WTC11 (cell line): ENCODE results near the gene NPY2R. TPM values are rescaled to one million over a fixed set of nuclear protein-coding genes. Genes with fewer than 3 reads are reported as not detected.

Experiments
- ATAC-seq: fragments of 200-7000 bp; cut with Tn5 transposase; 2 replicates; pipeline ENCODE4 v1.10.0; 2021; ENCODE audit warnings: mild to moderate bottlenecking, moderate library complexity
- CTCF ChIA-PET: fragments of 300-600 bp; sonication (Branson Sonifier 250); formaldehyde crosslinking; loops from one replicate; lab custom pipeline; 2021; ENCODE audit warnings: antibody characterized with exemption; lab: Charles Lee
- POLR2A ChIA-PET: fragments of 350-600 bp; sonication (Branson Sonifier 250); formaldehyde crosslinking; loops from one replicate; lab custom pipeline; 2021; ENCODE audit warnings: antibody characterized with exemption; lab: Charles Lee
- DNase-seq: peaks from one replicate; pipeline ENCODE4 v3.0.0; 2021; ENCODE audit warnings: low spot score
- H3K27ac Mint-ChIP-seq: 2 replicates; pipeline ENCODE4 v1.8.0; 2021; ENCODE audit warnings: mixed read lengths
- H3K27me3 Mint-ChIP-seq: 2 replicates; pipeline ENCODE4 v1.8.0; 2021; ENCODE audit warnings: low read depth, mild to moderate bottlenecking, moderate library complexity, mixed read lengths
- H3K36me3 Mint-ChIP-seq: 2 replicates; pipeline ENCODE4 v1.8.0; 2021; ENCODE audit warnings: mixed read lengths
- H3K4me1 Mint-ChIP-seq: 2 replicates; pipeline ENCODE4 v1.8.0; 2022; ENCODE audit warnings: mixed read lengths
- H3K4me3 Mint-ChIP-seq: 2 replicates; pipeline ENCODE4 v1.8.0; 2021; ENCODE audit warnings: mild to moderate bottlenecking, moderate library complexity, mixed read lengths
- H3K9me3 Mint-ChIP-seq: 2 replicates; pipeline ENCODE4 v1.8.0; 2021; ENCODE audit warnings: mixed read lengths
- EMX1 ChIP-seq: fragments of 250-450 bp; sonication (Bioruptor Pico); IDR thresholded peaks from 2 replicates; pipeline ENCODE4 v1.8.0; 2021; ENCODE audit warnings: mild to moderate bottlenecking
- ESRRA ChIP-seq: sonication (generic); formaldehyde crosslinking; IDR thresholded peaks from 2 replicates; pipeline ENCODE4 v1.8.1; 2022; ENCODE audit warnings: mild to moderate bottlenecking, missing genetic modification reagents, borderline replicate concordance
- ETV6 ChIP-seq: sonication (generic); formaldehyde crosslinking; IDR thresholded peaks from 2 replicates; pipeline ENCODE4 v1.8.1; 2022; ENCODE audit warnings: mild to moderate bottlenecking, missing genetic modification reagents
- FOXJ3 ChIP-seq: sonication (generic); formaldehyde crosslinking; IDR thresholded peaks from 2 replicates; pipeline ENCODE4 v1.9.0; 2021; ENCODE audit warnings: missing genetic modification reagents, mild to moderate bottlenecking, borderline replicate concordance
- GABPB1 ChIP-seq: sonication (generic); formaldehyde crosslinking; IDR thresholded peaks from 2 replicates; pipeline ENCODE4 v1.8.1; 2023; ENCODE audit warnings: mild to moderate bottlenecking, missing genetic modification reagents
- GRHL2 ChIP-seq: fragments of 250-450 bp; sonication (Bioruptor Pico); IDR thresholded peaks from 2 replicates; pipeline ENCODE4 v1.8.0; 2022; ENCODE audit warnings: mild to moderate bottlenecking, moderate library complexity; ENCODE audit not compliant: insufficient replicate concordance, severe bottlenecking
- JAZF1 ChIP-seq: fragments of 250-450 bp; sonication (Bioruptor Pico); IDR thresholded peaks from 2 replicates; pipeline ENCODE4 v1.9.0; 2021; ENCODE audit warnings: moderate library complexity, mild to moderate bottlenecking, inconsistent platforms
- NR3C1 ChIP-seq: sonication (generic); formaldehyde crosslinking; conservative IDR thresholded peaks from 2 replicates; pipeline ENCODE4 v1.8.1; 2023; ENCODE audit warnings: low read depth, mild to moderate bottlenecking, missing genetic modification reagents
- SP1 ChIP-seq: sonication (generic); formaldehyde crosslinking; conservative IDR thresholded peaks from 2 replicates; pipeline ENCODE4 v1.8.1; 2022; ENCODE audit warnings: missing genetic modification reagents
- TEAD4 ChIP-seq: sonication (generic); formaldehyde crosslinking; IDR thresholded peaks from 2 replicates; pipeline ENCODE4 v1.8.0; 2022; ENCODE audit warnings: mild to moderate bottlenecking, missing genetic modification reagents
- ZBTB21 ChIP-seq: sonication (generic); formaldehyde crosslinking; IDR thresholded peaks from 2 replicates; pipeline ENCODE4 v1.8.1; 2023; ENCODE audit warnings: mild to moderate bottlenecking, missing genetic modification reagents, borderline replicate concordance
- ZNF121 ChIP-seq: sonication (generic); formaldehyde crosslinking; IDR thresholded peaks from 2 replicates; pipeline ENCODE4 v1.8.0; 2023; ENCODE audit warnings: missing genetic modification reagents
- ZNF317 ChIP-seq: sonication (generic); formaldehyde crosslinking; IDR thresholded peaks from 2 replicates; pipeline ENCODE4 v1.8.1; 2023; ENCODE audit warnings: low read depth, mild to moderate bottlenecking, moderate library complexity, missing genetic modification reagents, borderline replicate concordance
- ZNF423 ChIP-seq: fragments of 250-450 bp; sonication (Bioruptor Pico); IDR thresholded peaks from 2 replicates; pipeline ENCODE4 v2.1.2; 2022; ENCODE audit warnings: mild to moderate bottlenecking, moderate library complexity
- total RNA-seq: library from RNA; stranded (reverse); gene quantifications from 3 replicates; pipeline ENCODE4 v1.2.3, GENCODE V29; 2021
- TF ChIP-seq, protein P1 (sequence below): sonication (generic); formaldehyde crosslinking; IDR thresholded peaks from 2 replicates; pipeline ENCODE4 v1.8.1; 2023; ENCODE audit warnings: mild to moderate bottlenecking, missing genetic modification reagents, moderate library complexity
- TF ChIP-seq, protein P2 (sequence below): sonication (generic); formaldehyde crosslinking; IDR thresholded peaks from 2 replicates; pipeline ENCODE4 v1.8.0; 2022; ENCODE audit warnings: mild to moderate bottlenecking, missing genetic modification reagents
- TF ChIP-seq, protein P3 (sequence below): sonication (generic); formaldehyde crosslinking; IDR thresholded peaks from 2 replicates; pipeline ENCODE4 v1.8.1; 2023; ENCODE audit warnings: mild to moderate bottlenecking, moderate library complexity, missing genetic modification reagents
- TF ChIP-seq, protein P4 (sequence below): fragments of 250-450 bp; sonication (Bioruptor Pico); IDR thresholded peaks from 2 replicates; pipeline ENCODE4 v2.1.2; 2022; ENCODE audit warnings: mild to moderate bottlenecking, moderate library complexity
- TF ChIP-seq, protein P5 (sequence below): sonication (generic); formaldehyde crosslinking; IDR thresholded peaks from 2 replicates; pipeline ENCODE4 v1.8.1; 2022; ENCODE audit warnings: missing genetic modification reagents, borderline replicate concordance
- TF ChIP-seq, protein P6 (sequence below): sonication (generic); formaldehyde crosslinking; conservative IDR thresholded peaks from 2 replicates; pipeline ENCODE4 v1.8.1; 2023; ENCODE audit warnings: mild to moderate bottlenecking, low read depth, missing genetic modification reagents, moderate library complexity
- TF ChIP-seq, protein P7 (sequence below): sonication (generic); formaldehyde crosslinking; IDR thresholded peaks from 2 replicates; pipeline ENCODE4 v1.8.1; 2023; ENCODE audit warnings: mild to moderate bottlenecking, missing genetic modification reagents
- TF ChIP-seq, protein P8 (sequence below): sonication (generic); formaldehyde crosslinking; IDR thresholded peaks from 2 replicates; pipeline ENCODE4 v1.8.0; 2022; ENCODE audit warnings: mild to moderate bottlenecking, missing genetic modification reagents

The NPY2R gene
- total RNA-seq, 1 experiment from 2014 or later, result 0.48 TPM

DNA sequence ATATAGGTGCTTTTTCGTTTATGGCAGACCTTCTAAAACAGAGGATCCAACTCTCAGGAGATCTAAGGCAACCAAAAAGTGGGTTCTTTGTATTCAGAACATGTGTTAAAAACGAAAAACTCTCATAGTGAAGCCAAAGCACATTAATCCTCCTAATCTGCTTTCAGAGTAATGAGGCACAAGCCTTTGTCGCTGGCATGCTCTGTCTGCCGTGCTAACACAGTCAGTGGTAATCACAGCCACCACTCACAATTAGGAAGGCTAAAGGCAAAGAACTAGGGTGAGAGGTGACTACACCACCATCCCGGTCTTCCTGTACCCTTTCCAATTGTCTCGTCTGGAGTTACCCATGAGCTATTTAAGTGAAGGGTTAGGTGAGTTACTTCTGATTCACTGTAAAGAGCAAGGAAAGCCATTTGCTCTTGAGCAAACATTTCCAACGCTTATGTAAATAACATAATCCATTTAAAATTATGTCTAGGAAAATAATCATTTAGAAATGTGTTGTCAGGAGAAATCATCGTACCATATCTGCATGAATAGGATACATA is 40.7 kb downstream of the NPY2R start:
- Mint-ChIP-seq H3K4me1 (peaks cover 14% of the 10 kb centered on the region), H3K27ac (no peak overlapping the region)
- no peak for TF ChIP-seq SP1 (CRISPR knock-in tag)
- TF ChIP-seq ESRRA (CRISPR knock-in tag), result no peak
- TF ChIP-seq, protein P1, sequence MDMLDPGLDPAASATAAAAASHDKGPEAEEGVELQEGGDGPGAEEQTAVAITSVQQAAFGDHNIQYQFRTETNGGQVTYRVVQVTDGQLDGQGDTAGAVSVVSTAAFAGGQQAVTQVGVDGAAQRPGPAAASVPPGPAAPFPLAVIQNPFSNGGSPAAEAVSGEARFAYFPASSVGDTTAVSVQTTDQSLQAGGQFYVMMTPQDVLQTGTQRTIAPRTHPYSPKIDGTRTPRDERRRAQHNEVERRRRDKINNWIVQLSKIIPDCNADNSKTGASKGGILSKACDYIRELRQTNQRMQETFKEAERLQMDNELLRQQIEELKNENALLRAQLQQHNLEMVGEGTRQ (CRISPR knock-in tag), result no peak
- no peak for TF ChIP-seq ZNF423
- TF ChIP-seq, protein P2, sequence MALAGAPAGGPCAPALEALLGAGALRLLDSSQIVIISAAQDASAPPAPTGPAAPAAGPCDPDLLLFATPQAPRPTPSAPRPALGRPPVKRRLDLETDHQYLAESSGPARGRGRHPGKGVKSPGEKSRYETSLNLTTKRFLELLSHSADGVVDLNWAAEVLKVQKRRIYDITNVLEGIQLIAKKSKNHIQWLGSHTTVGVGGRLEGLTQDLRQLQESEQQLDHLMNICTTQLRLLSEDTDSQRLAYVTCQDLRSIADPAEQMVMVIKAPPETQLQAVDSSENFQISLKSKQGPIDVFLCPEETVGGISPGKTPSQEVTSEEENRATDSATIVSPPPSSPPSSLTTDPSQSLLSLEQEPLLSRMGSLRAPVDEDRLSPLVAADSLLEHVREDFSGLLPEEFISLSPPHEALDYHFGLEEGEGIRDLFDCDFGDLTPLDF (CRISPR knock-in tag), result no peak
- TF ChIP-seq NR3C1 (CRISPR knock-in tag), result no peak
- TF ChIP-seq, protein P3, sequence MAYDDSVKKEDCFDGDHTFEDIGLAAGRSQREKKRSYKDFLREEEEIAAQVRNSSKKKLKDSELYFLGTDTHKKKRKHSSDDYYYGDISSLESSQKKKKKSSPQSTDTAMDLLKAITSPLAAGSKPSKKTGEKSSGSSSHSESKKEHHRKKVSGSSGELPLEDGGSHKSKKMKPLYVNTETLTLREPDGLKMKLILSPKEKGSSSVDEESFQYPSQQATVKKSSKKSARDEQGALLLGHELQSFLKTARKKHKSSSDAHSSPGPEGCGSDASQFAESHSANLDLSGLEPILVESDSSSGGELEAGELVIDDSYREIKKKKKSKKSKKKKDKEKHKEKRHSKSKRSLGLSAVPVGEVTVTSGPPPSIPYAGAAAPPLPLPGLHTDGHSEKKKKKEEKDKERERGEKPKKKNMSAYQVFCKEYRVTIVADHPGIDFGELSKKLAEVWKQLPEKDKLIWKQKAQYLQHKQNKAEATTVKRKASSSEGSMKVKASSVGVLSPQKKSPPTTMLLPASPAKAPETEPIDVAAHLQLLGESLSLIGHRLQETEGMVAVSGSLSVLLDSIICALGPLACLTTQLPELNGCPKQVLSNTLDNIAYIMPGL (CRISPR knock-in tag), result no peak
- TF ChIP-seq, protein P4, sequence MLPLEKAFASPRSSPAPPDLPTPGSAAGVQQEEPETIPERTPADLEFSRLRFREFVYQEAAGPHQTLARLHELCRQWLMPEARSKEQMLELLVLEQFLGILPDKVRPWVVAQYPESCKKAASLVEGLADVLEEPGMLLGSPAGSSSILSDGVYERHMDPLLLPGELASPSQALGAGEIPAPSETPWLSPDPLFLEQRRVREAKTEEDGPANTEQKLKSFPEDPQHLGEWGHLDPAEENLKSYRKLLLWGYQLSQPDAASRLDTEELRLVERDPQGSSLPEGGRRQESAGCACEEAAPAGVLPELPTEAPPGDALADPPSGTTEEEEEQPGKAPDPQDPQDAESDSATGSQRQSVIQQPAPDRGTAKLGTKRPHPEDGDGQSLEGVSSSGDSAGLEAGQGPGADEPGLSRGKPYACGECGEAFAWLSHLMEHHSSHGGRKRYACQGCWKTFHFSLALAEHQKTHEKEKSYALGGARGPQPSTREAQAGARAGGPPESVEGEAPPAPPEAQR (CRISPR knock-in tag), result no peak
- TF ChIP-seq, protein P5, sequence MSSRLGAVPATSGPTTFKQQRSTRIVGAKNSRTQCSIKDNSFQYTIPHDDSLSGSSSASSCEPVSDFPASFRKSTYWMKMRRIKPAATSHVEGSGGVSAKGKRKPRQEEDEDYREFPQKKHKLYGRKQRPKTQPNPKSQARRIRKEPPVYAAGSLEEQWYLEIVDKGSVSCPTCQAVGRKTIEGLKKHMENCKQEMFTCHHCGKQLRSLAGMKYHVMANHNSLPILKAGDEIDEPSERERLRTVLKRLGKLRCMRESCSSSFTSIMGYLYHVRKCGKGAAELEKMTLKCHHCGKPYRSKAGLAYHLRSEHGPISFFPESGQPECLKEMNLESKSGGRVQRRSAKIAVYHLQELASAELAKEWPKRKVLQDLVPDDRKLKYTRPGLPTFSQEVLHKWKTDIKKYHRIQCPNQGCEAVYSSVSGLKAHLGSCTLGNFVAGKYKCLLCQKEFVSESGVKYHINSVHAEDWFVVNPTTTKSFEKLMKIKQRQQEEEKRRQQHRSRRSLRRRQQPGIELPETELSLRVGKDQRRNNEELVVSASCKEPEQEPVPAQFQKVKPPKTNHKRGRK, result no peak
- TF ChIP-seq GRHL2, result no peak
- no peak for TF ChIP-seq TEAD4 (CRISPR knock-in tag)
- no peak for TF ChIP-seq ZBTB21 (CRISPR knock-in tag)
- TF ChIP-seq GABPB1 (CRISPR knock-in tag), result no peak
- no peak for TF ChIP-seq ZNF317 (CRISPR knock-in tag)
- no peak for TF ChIP-seq ETV6 (CRISPR knock-in tag)
- TF ChIP-seq, all 79 proteins: peak for 0
- no peaks in the 10 kb centered on the region; the same call in 1 of the 2 replicates for H3K27me3 Mint-ChIP-seq
- H3K36me3 Mint-ChIP-seq, result no peaks in the 10 kb centered on the region
- peaks cover 8% of the 10 kb centered on the region for H3K9me3 Mint-ChIP-seq
- POLR2A ChIA-PET, result no interaction called here
- no peak overlapping the region for H3K4me3 Mint-ChIP-seq
- CTCF ChIA-PET, result interaction anchor here (1.1 kb wide), 1 partner anchor 41 kb away, joined by 3 read pairs; no protein-coding TSS in a partner anchor
- peak; percentile 20; the same call in 1 of the 2 replicates for ATAC-seq
- no peak for DNase-seq

DNA sequence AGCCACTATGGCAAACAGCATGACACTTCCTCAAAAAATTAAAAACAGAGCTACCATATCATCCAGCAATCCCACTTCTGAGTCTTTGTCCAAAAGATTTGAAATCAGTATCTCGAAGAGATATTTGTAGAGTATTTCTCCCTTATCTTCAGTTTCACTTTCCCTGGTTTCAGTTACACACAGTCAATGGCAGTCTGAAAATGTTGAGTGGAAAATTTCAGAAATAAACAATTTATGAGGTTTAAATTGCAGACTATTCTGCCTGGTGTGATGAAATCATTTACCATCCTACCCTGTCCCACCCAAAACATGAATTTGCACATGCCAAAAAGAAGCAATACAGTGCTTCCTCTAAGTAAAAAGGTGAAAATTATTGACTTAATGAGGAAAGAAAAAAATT is 43.9 kb downstream of the NPY2R start:
- Mint-ChIP-seq H3K9me3 (no peaks in the 10 kb centered on the region), H3K4me1 (peaks cover 14% of the 10 kb centered on the region), H3K27ac (no peak overlapping the region), H3K27me3 (no peaks in the 10 kb centered on the region; the same call in 1 of the 2 replicates), H3K4me3 (no peak overlapping the region), H3K36me3 (no peaks in the 10 kb centered on the region)
- ChIA-PET POLR2A (no interaction called here), CTCF (no interaction called here)
- no peak for ATAC-seq
- DNase-seq, result no peak
- TF ChIP-seq, protein P6, sequence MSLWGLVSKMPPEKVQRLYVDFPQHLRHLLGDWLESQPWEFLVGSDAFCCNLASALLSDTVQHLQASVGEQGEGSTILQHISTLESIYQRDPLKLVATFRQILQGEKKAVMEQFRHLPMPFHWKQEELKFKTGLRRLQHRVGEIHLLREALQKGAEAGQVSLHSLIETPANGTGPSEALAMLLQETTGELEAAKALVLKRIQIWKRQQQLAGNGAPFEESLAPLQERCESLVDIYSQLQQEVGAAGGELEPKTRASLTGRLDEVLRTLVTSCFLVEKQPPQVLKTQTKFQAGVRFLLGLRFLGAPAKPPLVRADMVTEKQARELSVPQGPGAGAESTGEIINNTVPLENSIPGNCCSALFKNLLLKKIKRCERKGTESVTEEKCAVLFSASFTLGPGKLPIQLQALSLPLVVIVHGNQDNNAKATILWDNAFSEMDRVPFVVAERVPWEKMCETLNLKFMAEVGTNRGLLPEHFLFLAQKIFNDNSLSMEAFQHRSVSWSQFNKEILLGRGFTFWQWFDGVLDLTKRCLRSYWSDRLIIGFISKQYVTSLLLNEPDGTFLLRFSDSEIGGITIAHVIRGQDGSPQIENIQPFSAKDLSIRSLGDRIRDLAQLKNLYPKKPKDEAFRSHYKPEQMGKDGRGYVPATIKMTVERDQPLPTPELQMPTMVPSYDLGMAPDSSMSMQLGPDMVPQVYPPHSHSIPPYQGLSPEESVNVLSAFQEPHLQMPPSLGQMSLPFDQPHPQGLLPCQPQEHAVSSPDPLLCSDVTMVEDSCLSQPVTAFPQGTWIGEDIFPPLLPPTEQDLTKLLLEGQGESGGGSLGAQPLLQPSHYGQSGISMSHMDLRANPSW (CRISPR knock-in tag), result no peak
- TF ChIP-seq EMX1 (CRISPR knock-in tag) (no peak), ZNF121 (no peak), FOXJ3 (CRISPR knock-in tag) (no peak), GABPB1 (CRISPR knock-in tag) (no peak), ESRRA (CRISPR knock-in tag) (no peak), JAZF1 (no peak)
- TF ChIP-seq, protein P7, sequence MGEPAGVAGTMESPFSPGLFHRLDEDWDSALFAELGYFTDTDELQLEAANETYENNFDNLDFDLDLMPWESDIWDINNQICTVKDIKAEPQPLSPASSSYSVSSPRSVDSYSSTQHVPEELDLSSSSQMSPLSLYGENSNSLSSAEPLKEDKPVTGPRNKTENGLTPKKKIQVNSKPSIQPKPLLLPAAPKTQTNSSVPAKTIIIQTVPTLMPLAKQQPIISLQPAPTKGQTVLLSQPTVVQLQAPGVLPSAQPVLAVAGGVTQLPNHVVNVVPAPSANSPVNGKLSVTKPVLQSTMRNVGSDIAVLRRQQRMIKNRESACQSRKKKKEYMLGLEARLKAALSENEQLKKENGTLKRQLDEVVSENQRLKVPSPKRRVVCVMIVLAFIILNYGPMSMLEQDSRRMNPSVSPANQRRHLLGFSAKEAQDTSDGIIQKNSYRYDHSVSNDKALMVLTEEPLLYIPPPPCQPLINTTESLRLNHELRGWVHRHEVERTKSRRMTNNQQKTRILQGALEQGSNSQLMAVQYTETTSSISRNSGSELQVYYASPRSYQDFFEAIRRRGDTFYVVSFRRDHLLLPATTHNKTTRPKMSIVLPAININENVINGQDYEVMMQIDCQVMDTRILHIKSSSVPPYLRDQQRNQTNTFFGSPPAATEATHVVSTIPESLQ (CRISPR knock-in tag), result no peak
- TF ChIP-seq, protein P8, sequence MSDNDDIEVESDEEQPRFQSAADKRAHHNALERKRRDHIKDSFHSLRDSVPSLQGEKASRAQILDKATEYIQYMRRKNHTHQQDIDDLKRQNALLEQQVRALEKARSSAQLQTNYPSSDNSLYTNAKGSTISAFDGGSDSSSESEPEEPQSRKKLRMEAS (CRISPR knock-in tag), result no peak
